ENCODE results near the gene ATXN10. TPM values are rescaled to one million over a fixed set of nuclear protein-coding genes. Genes with fewer than 3 reads are reported as not detected.
"Not testable (repeated sequence)": the region's sequence is repeated elsewhere in the genome, so short reads cannot be mapped to it uniquely, and the experiment has no call there.

The ATXN10 gene
- total RNA-seq, 1 donor from 2014 or later, result 121 TPM

- no peak for DNase-seq
- H3K4me1 Mint-ChIP-seq, result peaks cover 12% of the 10 kb centered on the region
- peaks cover 3% of the 10 kb centered on the region for H3K36me3 Mint-ChIP-seq (ENCODE audit: low read depth)
- no peaks in the 10 kb centered on the region for H3K9me3 Mint-ChIP-seq
- no peak overlapping the region for H3K27ac Mint-ChIP-seq
- intact Hi-C loops (cut with micrococcal nuclease), result no loop called here
- no peak overlapping the region for H3K4me3 Mint-ChIP-seq
- no peaks in the 10 kb centered on the region for H3K27me3 Mint-ChIP-seq
Measured at GRCh38 chr22:45678961-45679912, 7.6 kb downstream of the ATXN10 start.

- Mint-ChIP-seq H3K27ac (no peak overlapping the region), H3K36me3 (ENCODE audit: low read depth) (no peaks in the 10 kb centered on the region), H3K4me3 (no peak overlapping the region), H3K4me1 (peaks cover 6% of the 10 kb centered on the region), H3K9me3 (no peaks in the 10 kb centered on the region), H3K27me3 (no peaks in the 10 kb centered on the region)
- intact Hi-C loops (cut with micrococcal nuclease), result no loop called here
- no peak for DNase-seq
Measured at GRCh38 chr22:45680932-45681700, 9.5 kb downstream of the ATXN10 start.

DNA sequence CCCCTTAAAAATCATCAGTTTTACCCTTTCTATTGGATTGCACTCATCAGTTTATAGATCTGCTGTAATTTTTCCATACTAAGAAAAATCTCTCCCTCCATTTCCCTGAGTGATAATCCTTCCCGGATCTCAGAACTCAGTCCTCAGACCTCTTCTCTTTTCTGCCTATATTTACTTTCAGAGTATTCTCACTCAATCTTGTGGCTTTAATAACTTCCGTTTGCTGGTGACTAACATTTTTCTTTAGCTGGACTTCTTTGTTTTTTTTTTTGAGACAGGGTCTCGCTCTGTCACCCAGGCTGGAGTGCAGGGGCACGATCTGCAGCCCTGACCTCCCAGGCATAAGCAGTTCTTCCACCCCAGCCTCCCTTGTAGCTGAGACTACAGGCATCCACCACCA is 10.4 kb downstream of the ATXN10 start:
- H3K4me1 Mint-ChIP-seq, result peaks cover 6% of the 10 kb centered on the region
- intact Hi-C loops (cut with micrococcal nuclease), result no loop called here
- H3K9me3 Mint-ChIP-seq, result no peaks in the 10 kb centered on the region
- H3K36me3 Mint-ChIP-seq (ENCODE audit: low read depth), result peaks cover 2% of the 10 kb centered on the region
- no peak overlapping the region for H3K27ac Mint-ChIP-seq
- H3K4me3 Mint-ChIP-seq, result no peak overlapping the region
- DNase-seq, result no peak
- no peaks in the 10 kb centered on the region for H3K27me3 Mint-ChIP-seq

- H3K36me3 Mint-ChIP-seq (ENCODE audit: low read depth); H3K4me3 Mint-ChIP-seq; H3K27me3 Mint-ChIP-seq; H3K9me3 Mint-ChIP-seq; H3K4me1 Mint-ChIP-seq; intact Hi-C loops (cut with micrococcal nuclease); H3K27ac Mint-ChIP-seq; DNase-seq: not testable (repeated sequence)
Measured at GRCh38 chr22:45682773-45683172, 11.1 kb downstream of the ATXN10 start.

DNA sequence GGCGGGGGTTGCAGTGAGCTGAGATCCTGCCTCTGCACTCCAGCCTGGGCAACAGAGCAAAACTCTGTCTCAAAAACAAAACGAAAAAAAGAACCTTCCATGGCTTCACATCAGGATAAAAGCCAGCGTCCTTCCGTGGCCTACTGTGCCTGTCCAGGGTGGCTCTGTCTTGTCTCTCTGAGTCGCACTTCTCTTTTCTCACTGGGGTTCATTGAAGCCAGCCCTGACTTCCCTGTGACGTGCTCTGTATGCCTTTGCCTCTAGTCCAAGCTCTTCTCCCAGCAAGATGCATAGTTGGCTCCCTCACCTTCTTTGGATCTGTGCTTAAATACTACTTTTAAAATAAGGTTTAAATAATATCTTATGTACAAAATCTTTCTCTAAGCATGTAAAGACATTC is 11.6 kb downstream of the ATXN10 start:
- H3K36me3 Mint-ChIP-seq (ENCODE audit: low read depth), result peaks cover 2% of the 10 kb centered on the region
- no peak overlapping the region for H3K27ac Mint-ChIP-seq
- H3K9me3 Mint-ChIP-seq, result no peaks in the 10 kb centered on the region
- H3K4me1 Mint-ChIP-seq, result peaks cover 1% of the 10 kb centered on the region
- H3K27me3 Mint-ChIP-seq, result no peaks in the 10 kb centered on the region
- H3K4me3 Mint-ChIP-seq, result no peak overlapping the region
- intact Hi-C loops (cut with micrococcal nuclease), result no loop called here
- DNase-seq, result no peak

- Mint-ChIP-seq H3K4me3 (no peak overlapping the region), H3K27ac (no peak overlapping the region), H3K27me3 (no peaks in the 10 kb centered on the region), H3K4me1 (peaks cover 1% of the 10 kb centered on the region), H3K9me3 (no peaks in the 10 kb centered on the region), H3K36me3 (ENCODE audit: low read depth) (peaks cover 2% of the 10 kb centered on the region)
- intact Hi-C loops (cut with micrococcal nuclease), result no loop called here
- DNase-seq, result no peak
Measured at GRCh38 chr22:45683680-45684079, 12.0 kb downstream of the ATXN10 start.

- Mint-ChIP-seq H3K4me1 (peaks cover 1% of the 10 kb centered on the region), H3K27me3 (no peaks in the 10 kb centered on the region), H3K4me3 (no peak overlapping the region), H3K9me3 (no peaks in the 10 kb centered on the region), H3K36me3 (ENCODE audit: low read depth) (peaks cover 2% of the 10 kb centered on the region), H3K27ac (no peak overlapping the region)
- intact Hi-C loops (cut with micrococcal nuclease), result no loop called here
- DNase-seq, result no peak
Measured at GRCh38 chr22:45684169-45684568, 12.5 kb downstream of the ATXN10 start.

- H3K4me3 Mint-ChIP-seq, result no peak overlapping the region
- no peaks in the 10 kb centered on the region for H3K27me3 Mint-ChIP-seq
- H3K9me3 Mint-ChIP-seq, result no peaks in the 10 kb centered on the region
- no peak overlapping the region for H3K27ac Mint-ChIP-seq
- peaks cover 2% of the 10 kb centered on the region for H3K36me3 Mint-ChIP-seq (ENCODE audit: low read depth)
- peaks cover 2% of the 10 kb centered on the region for H3K4me1 Mint-ChIP-seq
- intact Hi-C loops (cut with micrococcal nuclease), result no loop called here
- DNase-seq, result no peak
Measured at GRCh38 chr22:45684752-45685574, 13.3 kb downstream of the ATXN10 start.

DNA sequence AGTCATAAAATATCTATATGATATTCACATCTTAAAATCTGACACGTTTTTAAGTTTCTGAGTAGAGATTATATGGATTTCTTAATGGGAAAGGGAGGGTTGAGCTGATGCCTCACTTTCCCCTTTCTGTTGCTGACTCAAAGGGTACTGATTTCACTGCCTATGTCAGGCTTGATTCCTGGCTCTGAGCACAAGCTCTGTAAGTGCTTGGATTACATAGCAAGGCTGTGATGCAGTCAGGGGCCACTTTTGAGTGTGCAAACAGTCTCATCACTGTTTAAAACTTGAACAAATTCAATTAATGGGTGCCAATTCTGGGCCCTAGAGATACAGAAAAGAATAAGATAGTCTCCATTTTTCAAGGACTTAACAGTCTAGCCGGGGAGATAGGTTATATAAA is 14.4 kb downstream of the ATXN10 start:
- Mint-ChIP-seq H3K27ac (no peak overlapping the region), H3K27me3 (no peaks in the 10 kb centered on the region), H3K4me1 (peaks cover 7% of the 10 kb centered on the region), H3K4me3 (no peak overlapping the region), H3K36me3 (ENCODE audit: low read depth) (peaks cover 9% of the 10 kb centered on the region), H3K9me3 (no peaks in the 10 kb centered on the region)
- no peak for DNase-seq
- intact Hi-C loops (cut with micrococcal nuclease), result no loop called here

- intact Hi-C loops (cut with micrococcal nuclease), result no loop called here
- no peak for DNase-seq
- Mint-ChIP-seq H3K4me1 (peaks cover 7% of the 10 kb centered on the region), H3K4me3 (no peak overlapping the region), H3K27me3 (no peaks in the 10 kb centered on the region), H3K27ac (no peak overlapping the region), H3K36me3 (ENCODE audit: low read depth) (peaks cover 11% of the 10 kb centered on the region), H3K9me3 (no peaks in the 10 kb centered on the region)
Measured at GRCh38 chr22:45686836-45687235, 15.2 kb downstream of the ATXN10 start.

DNA sequence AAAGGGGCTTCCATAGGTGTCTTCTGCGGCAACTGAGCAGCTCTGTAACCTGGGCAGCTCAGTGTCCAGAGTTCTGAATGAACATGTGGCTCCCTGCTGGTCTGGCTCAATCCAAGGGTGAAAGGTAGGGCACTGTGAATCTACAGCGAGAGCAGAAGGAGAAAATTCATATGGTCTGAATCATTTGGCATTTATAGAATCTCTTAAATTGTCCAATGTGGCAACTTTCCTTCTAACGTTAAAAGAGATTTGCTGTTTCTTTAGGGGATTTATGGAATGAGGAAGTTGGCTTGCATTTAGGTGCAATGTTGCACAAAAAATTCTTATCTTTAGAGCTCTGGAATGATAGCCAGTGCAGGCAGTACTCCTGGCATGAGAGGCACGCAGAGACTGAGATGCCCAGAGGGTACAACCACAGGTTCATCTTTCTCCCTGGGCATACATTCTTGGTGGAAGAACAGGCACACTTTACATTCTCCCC is 17.0 kb downstream of the ATXN10 start:
- Mint-ChIP-seq H3K27ac (no peak overlapping the region), H3K4me1 (peaks cover 7% of the 10 kb centered on the region), H3K27me3 (no peaks in the 10 kb centered on the region), H3K4me3 (no peak overlapping the region), H3K9me3 (no peaks in the 10 kb centered on the region), H3K36me3 (ENCODE audit: low read depth) (peaks cover 22% of the 10 kb centered on the region)
- intact Hi-C loops (cut with micrococcal nuclease), result no loop called here
- DNase-seq, result no peak

DNA sequence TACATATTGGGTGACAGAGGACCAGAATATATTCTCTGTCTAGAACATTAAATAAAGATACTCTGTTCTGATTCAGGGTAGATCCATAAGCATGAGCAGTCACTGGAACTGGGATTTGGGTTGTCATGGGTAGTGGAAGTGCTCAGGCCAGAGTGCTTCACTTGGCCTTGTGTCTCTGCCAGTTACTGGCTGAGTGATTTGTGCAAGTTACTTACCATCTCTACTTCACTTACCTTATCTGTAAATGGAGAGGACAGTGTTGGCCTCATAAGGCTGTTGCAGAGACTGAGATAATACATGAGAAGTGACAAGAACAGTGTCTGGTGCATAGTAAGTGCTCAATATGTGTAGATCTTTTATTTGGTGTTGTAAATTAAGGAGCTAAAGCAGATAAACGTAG is 17.6 kb downstream of the ATXN10 start:
- H3K27me3 Mint-ChIP-seq, result no peaks in the 10 kb centered on the region
- H3K4me3 Mint-ChIP-seq, result no peak overlapping the region
- no peak overlapping the region for H3K27ac Mint-ChIP-seq
- intact Hi-C loops (cut with micrococcal nuclease), result no loop called here
- no peak for DNase-seq
- H3K9me3 Mint-ChIP-seq, result no peaks in the 10 kb centered on the region
- H3K36me3 Mint-ChIP-seq (ENCODE audit: low read depth), result peaks cover 26% of the 10 kb centered on the region
- H3K4me1 Mint-ChIP-seq, result peaks cover 7% of the 10 kb centered on the region

DNA sequence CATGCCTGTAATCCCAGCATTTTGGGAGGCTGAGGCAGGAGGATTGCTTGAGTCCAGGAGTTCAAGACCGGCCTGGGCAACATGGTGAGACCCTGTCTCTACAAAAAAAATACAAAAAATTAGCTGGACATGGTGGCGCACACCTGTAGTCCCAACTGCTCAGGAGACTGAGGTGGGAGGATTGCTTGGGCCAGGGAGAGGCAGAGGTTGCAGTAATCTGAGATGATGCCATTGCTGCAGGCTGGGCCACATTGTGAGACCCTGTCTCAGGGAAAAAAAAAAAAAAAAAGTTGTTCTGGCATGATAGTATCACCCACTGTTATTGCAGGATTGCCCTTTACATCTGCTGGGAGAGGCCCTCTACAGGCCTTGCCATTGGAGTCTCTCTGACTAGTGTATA is 18.4 kb downstream of the ATXN10 start:
- Mint-ChIP-seq H3K4me3 (no peak overlapping the region), H3K4me1 (peaks cover 7% of the 10 kb centered on the region), H3K36me3 (ENCODE audit: low read depth) (peaks cover 26% of the 10 kb centered on the region), H3K9me3 (no peaks in the 10 kb centered on the region), H3K27ac (no peak overlapping the region), H3K27me3 (no peaks in the 10 kb centered on the region)
- intact Hi-C loops (cut with micrococcal nuclease), result no loop called here
- DNase-seq, result no peak

Data from activated CD4-positive, alpha-beta T cell treated with anti-CD3 and anti-CD28 coated beads, Interleukin-2, amount 10 ng/mL, durations not matched to agents 24 days and 14 days (primary cell).